GM18867 (cell line): ENCODE data around the gene CDH12.
"Not testable (repeated sequence)": the region's sequence is repeated elsewhere in the genome, so short reads cannot be mapped to it uniquely, and the experiment has no call there.

Experiments used
- ATAC-seq: cut with Tn5 transposase; IDR thresholded peaks from one replicate; pipeline ENCODE4 v1.9.1; 2021; ENCODE audit warnings: mild to moderate bottlenecking, moderate library complexity; ENCODE audit not compliant: unreplicated experiment

Gene CDH12

GRCh38 chr5:22169226-22169625 is 683.9 kb downstream of the CDH12 start:
- ATAC-seq: not testable (repeated sequence)

- not testable (repeated sequence) for ATAC-seq
These were observed 684.4 kb downstream of the CDH12 start for GRCh38 chr5:22168704-22169103.

GRCh38 chr5:22165931-22166330 is 687.2 kb downstream of the CDH12 start:
- not testable (repeated sequence) for ATAC-seq

GRCh38 chr5:22164910-22165748 is 688.0 kb downstream of the CDH12 start:
- not testable (repeated sequence) for ATAC-seq

GRCh38 chr5:22156953-22157352 is 696.2 kb downstream of the CDH12 start:
- ATAC-seq: not testable (repeated sequence)

- ATAC-seq: not testable (repeated sequence)
These were observed 698.4 kb downstream of the CDH12 start for GRCh38 chr5:22154779-22155178.

GRCh38 chr5:22151801-22152200 is 701.3 kb downstream of the CDH12 start:
- not testable (repeated sequence) for ATAC-seq

GRCh38 chr5:22140418-22140817 is 712.7 kb downstream of the CDH12 start:
- ATAC-seq: not testable (repeated sequence)

GRCh38 chr5:22139662-22140300 is 713.4 kb downstream of the CDH12 start:
- ATAC-seq: not testable (repeated sequence)

- ATAC-seq: no peak
These were observed 741.8 kb downstream of the CDH12 start for GRCh38 chr5:22111320-22111719.

GRCh38 chr5:22109315-22109714 is 743.8 kb downstream of the CDH12 start:
- ATAC-seq: no peak

GRCh38 chr5:22108545-22108944 is 744.6 kb downstream of the CDH12 start:
- ATAC-seq: no peak

GRCh38 chr5:22102823-22103359 is 750.3 kb downstream of the CDH12 start:
- no peak for ATAC-seq

GRCh38 chr5:22088517-22088916 is 764.6 kb downstream of the CDH12 start:
- ATAC-seq: no peak

GRCh38 chr5:22079566-22079965 is 773.6 kb downstream of the CDH12 start:
- ATAC-seq: no peak

- no peak for ATAC-seq
These were observed 774.1 kb downstream of the CDH12 start for GRCh38 chr5:22079002-22079401.

- ATAC-seq: no peak
These were observed 776.6 kb downstream of the CDH12 start for GRCh38 chr5:22076586-22076985.

- ATAC-seq: no peak
These were observed 782.9 kb downstream of the CDH12 start for GRCh38 chr5:22070186-22070728.

- no peak for ATAC-seq
These were observed 789.4 kb downstream of the CDH12 start for GRCh38 chr5:22063717-22064116.

GRCh38 chr5:22058620-22059019 is 794.5 kb downstream of the CDH12 start:
- no peak for ATAC-seq

GRCh38 chr5:22057012-22057411 is 796.1 kb downstream of the CDH12 start:
- ATAC-seq: no peak

GRCh38 chr5:22056601-22057000 is 796.5 kb downstream of the CDH12 start:
- no peak for ATAC-seq
